Naive thymus-derived CD4-positive, alpha-beta T cell (primary cell): ENCODE data around the gene AP5Z1. TPM values are rescaled to one million over a fixed set of nuclear protein-coding genes. Genes with fewer than 3 reads are reported as not detected.
A peak's percentile ranks its signal among the peaks of the same experiment; 100 is the strongest.

ENCODE experiments used
- ATAC-seq: fragments of 150-1000 bp; cut with Tn5 transposase; 2 replicates; pipeline ENCODE4 v1.10.0; 2021; ENCODE audit warnings: mild to moderate bottlenecking, moderate library complexity
- CTCF ChIA-PET: fragments of 350-600 bp; sonication (Branson Sonifier 250); formaldehyde crosslinking; loops from one replicate; lab custom pipeline; 2021; ENCODE audit warnings: antibody characterized with exemption; lab: Charles Lee
- POLR2A ChIA-PET: fragments of 350-600 bp; sonication (Branson Sonifier 250); formaldehyde crosslinking; loops from one replicate; lab custom pipeline; 2021; ENCODE audit warnings: antibody characterized with exemption, inconsistent platforms; lab: Charles Lee
- DNase-seq, 9 donors: peaks; one replicate each; pipeline versions ENCODE4 v3.0.0 to v3.0.0-alpha.2; 2020 to 2022; ENCODE audit warnings: mixed read lengths in 1 of 9
- H3K27ac ChIP-seq: one replicate; pipeline ENCODE4 v1.7.0; 2013; ENCODE audit warnings: mild to moderate bottlenecking, low read depth, low read length, moderate library complexity
- H3K27me3 ChIP-seq, 2 donors: one replicate each; pipeline ENCODE4 v1.7.0; 2013; ENCODE audit warnings: low read length in 2 of 2, mild to moderate bottlenecking in 2 of 2, moderate library complexity in 2 of 2; ENCODE audit not compliant: control insufficient read depth in 2 of 2, insufficient read depth in 2 of 2
- H3K36me3 ChIP-seq, 3 experiments: 1 replicate in 2 of 3; 2 replicates in 1 of 3; pipeline ENCODE4 v1.7.0; 2013; ENCODE audit warnings: low read length in 3 of 3, mild to moderate bottlenecking in 3 of 3, moderate library complexity in 1 of 3; ENCODE audit not compliant: insufficient read depth in 3 of 3, control insufficient read depth in 2 of 3
- H3K4me1 ChIP-seq, 2 donors: one replicate each; pipeline ENCODE4 v1.7.0; 2013; ENCODE audit warnings: low read length in 2 of 2, mild to moderate bottlenecking in 2 of 2, moderate library complexity in 1 of 2; ENCODE audit not compliant: control insufficient read depth in 2 of 2, insufficient read depth in 2 of 2
- H3K4me3 ChIP-seq: 2 replicates; pipeline ENCODE4 v1.7.0; 2013; ENCODE audit warnings: mild to moderate bottlenecking, low read length
- H3K9me3 ChIP-seq, 3 experiments: 1 replicate in 2 of 3; 2 replicates in 1 of 3; pipeline ENCODE4 v1.7.0; 2013; ENCODE audit warnings: low read length in 3 of 3; ENCODE audit not compliant: control insufficient read depth in 2 of 3
- H3K27ac Mint-ChIP-seq, 9 donors: one replicate each; pipeline ENCODE4 v1.8.0; 2020 to 2022; ENCODE audit warnings: mixed read lengths in 9 of 9, mild to moderate bottlenecking in 8 of 9, moderate library complexity in 5 of 9, inconsistent platforms in 2 of 9
- H3K27me3 Mint-ChIP-seq, 5 donors: one replicate each; pipeline ENCODE4 v1.8.0; 2021 to 2022; ENCODE audit warnings: mixed read lengths in 5 of 5, mild to moderate bottlenecking in 1 of 5
- H3K36me3 Mint-ChIP-seq, 5 donors: one replicate each; pipeline ENCODE4 v1.8.0; 2020 to 2022; ENCODE audit warnings: mixed read lengths in 5 of 5, mild to moderate bottlenecking in 3 of 5, inconsistent platforms in 1 of 5
- H3K4me1 Mint-ChIP-seq, 7 donors: one replicate each; pipeline ENCODE4 v1.8.0; 2020 to 2022; ENCODE audit warnings: mixed read lengths in 7 of 7, mild to moderate bottlenecking in 3 of 7, inconsistent platforms in 1 of 7
- H3K4me3 Mint-ChIP-seq, 10 donors: one replicate each; pipeline ENCODE4 v1.8.0; 2020 to 2022; ENCODE audit warnings: mild to moderate bottlenecking in 10 of 10, mixed read lengths in 10 of 10, moderate library complexity in 6 of 10, inconsistent platforms in 2 of 10
- H3K9me3 Mint-ChIP-seq, 11 donors: one replicate each; pipeline ENCODE4 v1.8.0; 2020 to 2022; ENCODE audit warnings: mixed read lengths in 11 of 11, mild to moderate bottlenecking in 4 of 11, inconsistent platforms in 1 of 11, moderate library complexity in 1 of 11
- intact Hi-C, 2 donors: fragments of 100-400 bp; cut with micrococcal nuclease; formaldehyde crosslinking; loops; one replicate each; pipeline ENCODE4 v1.15.1; 2023
- polyA plus RNA-seq, 2 donors: library from polyadenylated mRNA; unstranded; fragments of 300-500 nt; fragmentation: Illumina TruSeq; gene quantifications; one replicate each; pipeline ENCODE4 v1.2.3, GENCODE V29; 2021
- total RNA-seq, 6 experiments: library from RNA in 5 of 6; stranded (reverse) in 5 of 6; gene quantifications; 1 replicate in 5 of 6; 2 replicates in 1 of 6; pipeline ENCODE4 v1.2.3 and lab custom pipeline; 2021 to 2026

The AP5Z1 gene
- total RNA-seq: 100 to 1,000 TPM in 1 of 5 experiments, 10 to 100 TPM in 4; 69.4 to 114 (median 90.1) TPM
- 10 to 100 TPM; 36.7 to 49.1 TPM for polyA plus RNA-seq
- total RNA-seq (lab: John Stamatoyannopoulos, UW): 86.8 reads per million, percentile 82 among the genes with 10 or more reads in this experiment

GRCh38 chr7:4775250-4775847 is at the start of gene AP5Z1:
Gene AP5Z1, plus strand, starts transcription at chr7:4775623. Its CDS starts 93 bp downstream, at chr7:4775716.
- Histone ChIP-seq H3K4me3 (peak within 1 kb of the TSS; percentile 95), H3K27me3 (no peaks in the 10 kb centered on the region), H3K36me3 (peaks cover 0 to 13% (median 0%) of the 10 kb centered on the region in 3 experiments), H3K9me3 (no peaks in the 10 kb centered on the region), H3K4me1 (peaks cover 28 to 31% of the 10 kb centered on the region in 2 donors), H3K27ac (peak within 1 kb of the TSS; percentile 94)
- peaks cover 0 to 8% (median 0%) of the 10 kb centered on the region in 5 donors for H3K36me3 Mint-ChIP-seq
- intact Hi-C loops: loop anchor here (1.0 to 5.0 kb wide), 10 partner anchors 17 to 417 kb away; partner anchors contain the start of genes RBAK (in 2 of the 2), FOXK1 (in 1 of the 2), RADIL (in 1 of the 2) and WIPI2 (in 1 of the 2)
- peaks cover 29 to 62% (median 44%) of the 10 kb centered on the region in 7 donors for H3K4me1 Mint-ChIP-seq
- H3K4me3 Mint-ChIP-seq: peak within 1 kb of the TSS; percentile 93 to 99 (median 98)
- H3K27ac Mint-ChIP-seq: peak within 1 kb of the TSS; percentile 93 to 99 (median 98)
- DNase-seq (peak; percentile 85 to 95 (median 94)), ATAC-seq (peak; percentile 95)
- CTCF ChIA-PET: interaction anchor here (0.6 to 2.5 kb wide), 5 partner anchors 17 to 164 kb away, joined by 3 to 9 read pairs (median 3); no protein-coding TSS in a partner anchor
- H3K9me3 Mint-ChIP-seq: no peaks in the 10 kb centered on the region
- POLR2A ChIA-PET: interaction anchor here (0.6 to 3.5 kb wide), 23 partner anchors 9 to 1046 kb away, joined by 3 to 43 read pairs (median 7); partner anchors contain the start of gene FOXK1
- no peaks in the 10 kb centered on the region for H3K27me3 Mint-ChIP-seq

GRCh38 chr7:4725850-4726450 is 49.5 kb upstream of the AP5Z1 start:
- CTCF ChIA-PET: no interaction called here
- Histone ChIP-seq H3K27me3 (no peaks in the 10 kb centered on the region), H3K4me1 (peaks cover 4 to 22% of the 10 kb centered on the region in 2 donors), H3K36me3 (peaks cover 0 to 24% (median 0%) of the 10 kb centered on the region in 3 experiments), H3K4me3 (peak overlapping the region; percentile 57), H3K9me3 (no peaks in the 10 kb centered on the region), H3K27ac (peak overlapping the region; percentile 86)
- H3K27me3 Mint-ChIP-seq: no peaks in the 10 kb centered on the region
- peak overlapping the region; percentile 85 to 95 (median 90) for H3K4me3 Mint-ChIP-seq
- POLR2A ChIA-PET: interaction anchor here (1.0 to 1.6 kb wide), 3 partner anchors 13 to 84 kb away, joined by 3 to 4 read pairs (median 4); no protein-coding TSS in a partner anchor
- peak overlapping the region; percentile 67 to 97 (median 86) for H3K27ac Mint-ChIP-seq
- ATAC-seq (no peak), DNase-seq (no peak)
- peaks cover 34 to 71% (median 64%) of the 10 kb centered on the region in 7 donors for H3K4me1 Mint-ChIP-seq
- H3K36me3 Mint-ChIP-seq: peaks cover 0 to 9% (median 0%) of the 10 kb centered on the region in 5 donors
- no peaks in the 10 kb centered on the region for H3K9me3 Mint-ChIP-seq
- intact Hi-C loops: loop anchor here (1.0 to 2.0 kb wide), 5 partner anchors 8 to 43 kb away; partner anchors contain the start of gene FOXK1 (in 1 of the 2)

GRCh38 chr7:4726566-4726965 is 48.9 kb upstream of the AP5Z1 start:
- Histone ChIP-seq H3K4me3 (no peak overlapping the region), H3K27me3 (no peaks in the 10 kb centered on the region), H3K36me3 (peaks cover 0 to 24% (median 0%) of the 10 kb centered on the region in 3 experiments), H3K27ac (no peak overlapping the region), H3K4me1 (peaks cover 4 to 28% of the 10 kb centered on the region in 2 donors), H3K9me3 (no peaks in the 10 kb centered on the region)
- Mint-ChIP-seq H3K9me3 (no peaks in the 10 kb centered on the region), H3K4me3 (peak overlapping the region in 9 of 10 donors; percentile 46 to 95 (median 90)), H3K27ac (peak overlapping the region in 7 of 9 donors; percentile 47 to 97 (median 86)), H3K27me3 (no peaks in the 10 kb centered on the region), H3K4me1 (peaks cover 34 to 73% (median 65%) of the 10 kb centered on the region in 7 donors), H3K36me3 (peaks cover 0 to 9% (median 0%) of the 10 kb centered on the region in 5 donors)
- DNase-seq: no peak
- no peak for ATAC-seq
- ChIA-PET CTCF (no interaction called here), POLR2A (interaction anchor here (1.0 to 1.6 kb wide), 2 partner anchors 13 to 44 kb away, joined by 3 to 4 read pairs; no protein-coding TSS in a partner anchor)
- intact Hi-C loops: no loop called here

DNA sequence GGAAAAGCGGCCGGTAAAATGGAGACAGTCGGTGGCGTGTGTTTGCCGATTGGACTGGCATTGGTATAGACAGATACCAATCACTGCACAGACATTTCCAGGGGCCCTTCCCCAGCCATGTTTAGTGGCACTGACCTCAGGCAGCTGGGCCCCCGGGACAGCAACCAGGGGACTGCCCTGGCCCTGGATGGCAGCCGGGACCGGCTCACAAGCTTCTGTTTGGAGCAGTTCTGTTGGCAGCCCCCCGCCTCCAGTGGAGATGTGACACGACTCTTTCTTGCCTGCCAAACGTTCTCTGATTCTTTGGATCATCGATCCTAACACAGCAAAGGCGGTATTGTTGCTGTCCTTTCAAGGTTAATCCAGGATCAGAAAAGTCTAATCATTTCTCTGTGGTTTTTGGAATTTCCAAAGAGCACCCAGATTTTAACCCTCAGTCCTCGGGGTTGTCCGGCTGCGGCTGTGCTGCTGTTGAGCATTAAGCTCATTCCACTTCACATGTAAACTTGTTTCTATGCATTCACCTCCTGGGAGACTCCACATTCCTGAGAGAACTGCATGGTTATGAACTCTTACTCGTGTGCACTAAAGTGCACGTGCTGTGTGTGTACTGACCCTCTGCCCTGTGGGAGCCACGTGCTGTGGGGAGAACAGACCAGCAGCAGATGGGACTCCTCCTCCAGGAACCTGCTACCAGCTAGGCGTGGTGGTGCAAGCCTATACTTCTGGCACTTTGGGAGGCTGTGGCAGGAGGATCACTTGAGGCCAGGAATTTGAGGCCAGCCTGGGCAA is 47.3 kb upstream of the AP5Z1 start:
- intact Hi-C loops: no loop called here
- Mint-ChIP-seq H3K27me3 (no peaks in the 10 kb centered on the region), H3K4me1 (peaks cover 36 to 80% (median 74%) of the 10 kb centered on the region in 7 donors), H3K4me3 (peak overlapping the region in 1 of 10 donors; percentile 53), H3K36me3 (peaks cover 0 to 18% (median 0%) of the 10 kb centered on the region in 5 donors), H3K9me3 (peaks cover 0 to 2% (median 0%) of the 10 kb centered on the region in 11 donors), H3K27ac (peak overlapping the region in 3 of 9 donors; percentile 14 to 58 (median 45))
- H3K4me3 ChIP-seq: no peak overlapping the region
- H3K36me3 ChIP-seq: peaks cover 0 to 10% (median 0%) of the 10 kb centered on the region in 3 experiments
- DNase-seq (no peak), ATAC-seq (no peak)
- no peaks in the 10 kb centered on the region for H3K9me3 ChIP-seq
- no peak overlapping the region for H3K27ac ChIP-seq
- ChIA-PET POLR2A (no interaction called here), CTCF (interaction anchor here (1.0 kb wide), 1 partner anchor 24 kb away, joined by 3 read pairs; no protein-coding TSS in a partner anchor)
- H3K4me1 ChIP-seq: peaks cover 4 to 28% of the 10 kb centered on the region in 2 donors
- H3K27me3 ChIP-seq: no peaks in the 10 kb centered on the region

GRCh38 chr7:4729266-4729665 is 46.2 kb upstream of the AP5Z1 start:
- Histone ChIP-seq H3K4me1 (peaks cover 4 to 39% of the 10 kb centered on the region in 2 donors), H3K4me3 (no peak overlapping the region), H3K27ac (no peak overlapping the region), H3K27me3 (no peaks in the 10 kb centered on the region), H3K9me3 (no peaks in the 10 kb centered on the region), H3K36me3 (peaks cover 0 to 14% (median 0%) of the 10 kb centered on the region in 3 experiments)
- H3K27ac Mint-ChIP-seq: peak overlapping the region in 1 of 9 donors; percentile 18
- H3K27me3 Mint-ChIP-seq: no peaks in the 10 kb centered on the region
- intact Hi-C loops: no loop called here
- H3K36me3 Mint-ChIP-seq: peaks cover 0 to 19% (median 0%) of the 10 kb centered on the region in 5 donors
- ChIA-PET CTCF (no interaction called here), POLR2A (interaction anchor here (1.2 kb wide), 1 partner anchor 8 kb away, joined by 3 read pairs; no protein-coding TSS in a partner anchor)
- ATAC-seq (no peak), DNase-seq (no peak)
- H3K9me3 Mint-ChIP-seq: peaks cover 0 to 2% (median 0%) of the 10 kb centered on the region in 11 donors
- peaks cover 34 to 80% (median 75%) of the 10 kb centered on the region in 7 donors for H3K4me1 Mint-ChIP-seq
- peak overlapping the region in 1 of 10 donors; percentile 33 for H3K4me3 Mint-ChIP-seq
